BLaER1 treated with 17β-estradiol and CSF1 and Interleukin-3, amounts not matched to agents 10 nM and 100 nM (cell line): ENCODE measurements around the gene TALDO1.

Source experiments
- H3K27ac ChIP-seq, 11 experiments: shearing (Covaris generic); formaldehyde crosslinking; 2 replicates each; pipeline ENCODE4 v1.8.1; 2022
- H3K27me3 ChIP-seq, 11 experiments: shearing (Covaris generic); formaldehyde crosslinking; 2 replicates each; pipeline ENCODE4 v1.8.1; 2022
- H3K36me3 ChIP-seq, 11 experiments: shearing (Covaris generic); formaldehyde crosslinking; 2 replicates each; pipeline ENCODE4 v1.8.1; 2022
- H3K4me1 ChIP-seq, 10 experiments: shearing (Covaris generic); formaldehyde crosslinking; 2 replicates each; pipeline ENCODE4 v1.8.1; 2022
- H3K4me2 ChIP-seq, 11 experiments: shearing (Covaris generic); formaldehyde crosslinking; 2 replicates each; pipeline ENCODE4 v1.8.1; 2022
- H3K4me3 ChIP-seq, 10 experiments: shearing (Covaris generic); formaldehyde crosslinking; 2 replicates each; pipeline ENCODE4 v1.8.1; 2022
- H3K9ac ChIP-seq, 11 experiments: shearing (Covaris generic); formaldehyde crosslinking; 2 replicates each; pipeline ENCODE4 v1.8.1; 2022
- H3K9me3 ChIP-seq, 11 experiments: shearing (Covaris generic); formaldehyde crosslinking; replicated peaks in 1 of 11; 2 replicates each; pipeline ENCODE4 v1.8.1; 2022
- H4K20me1 ChIP-seq, 11 experiments: shearing (Covaris generic); formaldehyde crosslinking; 2 replicates each; pipeline ENCODE4 v1.8.1; 2022
- Cebpa-rat ChIP-seq, 11 experiments: shearing (Covaris generic); IDR thresholded peaks; 2 replicates each; pipeline ENCODE4 v1.8.1; 2022

TALDO1 gene

GRCh38 chr11:720642-721246 is 26.5 kb upstream of the TALDO1 start:
- H3K4me3 ChIP-seq: peak overlapping the region; percentile 38 to 63 (median 50); a peak in 19 of 20 replicates
- peak overlapping the region; percentile 77 to 93 (median 88) for H3K4me2 ChIP-seq

GRCh38 chr11:721247-721740 is 26.0 kb upstream of the TALDO1 start:
- Histone ChIP-seq H4K20me1 (peaks cover 0 to 31% (median 16%) of the 10 kb centered on the region in 11 experiments; a peak in 18 of 22 replicates), H3K4me2 (peak overlapping the region; percentile 77 to 93 (median 88)), H3K27me3 (peaks cover 52 to 62% (median 58%) of the 10 kb centered on the region in 11 experiments), H3K4me1 (peaks cover 17 to 51% (median 35%) of the 10 kb centered on the region in 10 experiments), H3K9ac (peak overlapping the region in 4 of 11 experiments; percentile 14 to 51 (median 32); a peak in 4 of 22 replicates), H3K9me3 (no peaks in the 10 kb centered on the region), H3K27ac (no peak overlapping the region), H3K4me3 (peak overlapping the region; percentile 38 to 63 (median 50); a peak in 19 of 20 replicates), H3K36me3 (no peaks in the 10 kb centered on the region)
- TF ChIP-seq Cebpa-rat (IDR thresholded peaks at IDR 0.05): no peak

More at GRCh38 chr11:720642-721246, 26.5 kb upstream of the TALDO1 start:
- no peaks in the 10 kb centered on the region for H3K36me3 ChIP-seq
- H4K20me1 ChIP-seq: peaks cover 0 to 31% (median 16%) of the 10 kb centered on the region in 11 experiments; a peak in 18 of 22 replicates
- H3K9me3 ChIP-seq: no peaks in the 10 kb centered on the region
- peaks cover 50 to 59% (median 55%) of the 10 kb centered on the region in 11 experiments for H3K27me3 ChIP-seq
- H3K27ac ChIP-seq: no peak overlapping the region
- H3K9ac ChIP-seq: peak overlapping the region in 4 of 11 experiments; percentile 27 to 51 (median 32); a peak in 6 of 22 replicates
- H3K4me1 ChIP-seq: peaks cover 17 to 48% (median 33%) of the 10 kb centered on the region in 10 experiments
- no peak for TF ChIP-seq Cebpa-rat (IDR thresholded peaks at IDR 0.05)

- peak overlapping the region in 9 of 10 experiments; percentile 40 to 63 (median 51); a peak in 13 of 20 replicates for H3K4me3 ChIP-seq
- H3K27ac ChIP-seq: no peak overlapping the region
- H3K4me1 ChIP-seq: peaks cover 20 to 56% (median 41%) of the 10 kb centered on the region in 10 experiments
- no peaks in the 10 kb centered on the region for H3K36me3 ChIP-seq
- TF ChIP-seq Cebpa-rat (IDR thresholded peaks at IDR 0.05): no peak
- H4K20me1 ChIP-seq: peaks cover 0 to 31% (median 16%) of the 10 kb centered on the region in 11 experiments; a peak in 18 of 22 replicates
- H3K27me3 ChIP-seq: peaks cover 57 to 68% (median 63%) of the 10 kb centered on the region in 11 experiments
- no peaks in the 10 kb centered on the region for H3K9me3 ChIP-seq
- H3K4me2 ChIP-seq: peak overlapping the region; percentile 77 to 93 (median 88)
- 0 out of 22 replicates have a peak overlapping the region, but pooled peaks of 2 of the 11 experiments have one; percentile 29 to 51 for H3K9ac ChIP-seq
These were observed 25.4 kb upstream of the TALDO1 start for GRCh38 chr11:721741-722345.

- Histone ChIP-seq H3K4me2 (peak overlapping the region; percentile 77 to 93 (median 88)), H3K4me3 (peak overlapping the region in 8 of 10 experiments; percentile 10 to 63 (median 51); a peak in 10 of 20 replicates), H3K4me1 (peaks cover 20 to 62% (median 46%) of the 10 kb centered on the region in 10 experiments), H3K9ac (0 out of 22 replicates have a peak overlapping the region, but pooled peaks of 1 of the 11 experiments have one; percentile 29), H3K27me3 (peaks cover 60 to 73% (median 68%) of the 10 kb centered on the region in 11 experiments), H3K36me3 (no peaks in the 10 kb centered on the region), H3K9me3 (no peaks in the 10 kb centered on the region), H3K27ac (no peak overlapping the region), H4K20me1 (peaks cover 0 to 31% (median 16%) of the 10 kb centered on the region in 11 experiments; a peak in 18 of 22 replicates)
- TF ChIP-seq Cebpa-rat (IDR thresholded peaks at IDR 0.05): no peak
These were observed 24.9 kb upstream of the TALDO1 start for GRCh38 chr11:722346-722811.

GRCh38 chr11:723120-723883 is 24.0 kb upstream of the TALDO1 start:
- Histone ChIP-seq H4K20me1 (peaks cover 0 to 31% (median 16%) of the 10 kb centered on the region in 11 experiments; a peak in 18 of 22 replicates), H3K27ac (no peak overlapping the region), H3K9ac (0 out of 22 replicates have a peak overlapping the region, but pooled peaks of 1 of the 11 experiments have one; percentile 3), H3K9me3 (no peaks in the 10 kb centered on the region), H3K4me1 (peaks cover 29 to 71% (median 55%) of the 10 kb centered on the region in 10 experiments), H3K36me3 (no peaks in the 10 kb centered on the region), H3K4me3 (no peak overlapping the region), H3K27me3 (peaks cover 60 to 77% (median 69%) of the 10 kb centered on the region in 11 experiments), H3K4me2 (peak overlapping the region in 9 of 11 experiments; percentile 6 to 53 (median 39); a peak in 10 of 22 replicates)
- no peak for TF ChIP-seq Cebpa-rat (IDR thresholded peaks at IDR 0.05)

- H3K9me3 ChIP-seq: no peaks in the 10 kb centered on the region
- H4K20me1 ChIP-seq: peaks cover 0 to 34% (median 16%) of the 10 kb centered on the region in 11 experiments; a peak in 18 of 22 replicates
- no peak overlapping the region for H3K27ac ChIP-seq
- H3K4me3 ChIP-seq: no peak overlapping the region
- peak overlapping the region in 3 of 11 experiments; percentile 10 to 12 (median 12); a peak in 3 of 22 replicates for H3K4me2 ChIP-seq
- peaks cover 58 to 75% (median 67%) of the 10 kb centered on the region in 11 experiments for H3K27me3 ChIP-seq
- H3K36me3 ChIP-seq: no peaks in the 10 kb centered on the region
- peaks cover 32 to 80% (median 64%) of the 10 kb centered on the region in 10 experiments for H3K4me1 ChIP-seq
- 0 out of 22 replicates have a peak overlapping the region, but pooled peaks of 1 of the 11 experiments have one; percentile 3 for H3K9ac ChIP-seq
- no peak for TF ChIP-seq Cebpa-rat (IDR thresholded peaks at IDR 0.05)
These were observed 23.1 kb upstream of the TALDO1 start for GRCh38 chr11:724049-724777.

- peak overlapping the region in 5 of 11 experiments; percentile 66 to 92 (median 82); a peak in 10 of 22 replicates for H3K4me2 ChIP-seq
- H3K9ac ChIP-seq: no peak overlapping the region
These were observed 22.4 kb upstream of the TALDO1 start for GRCh38 chr11:724778-725386.

More at GRCh38 chr11:724778-725386, 22.4 kb upstream of the TALDO1 start:
- Histone ChIP-seq H4K20me1 (peaks cover 0 to 29% (median 16%) of the 10 kb centered on the region in 11 experiments; a peak in 18 of 22 replicates), H3K9me3 (no peaks in the 10 kb centered on the region), H3K27me3 (peaks cover 51 to 68% (median 60%) of the 10 kb centered on the region in 11 experiments), H3K4me1 (peaks cover 32 to 84% (median 69%) of the 10 kb centered on the region in 10 experiments), H3K36me3 (no peaks in the 10 kb centered on the region), H3K27ac (no peak overlapping the region), H3K4me3 (no peak overlapping the region)
- TF ChIP-seq Cebpa-rat (IDR thresholded peaks at IDR 0.05): no peak
